ENCODE data around the gene CTNNBIP1. TPM values are rescaled to one million over a fixed set of nuclear protein-coding genes. Genes with fewer than 3 reads are reported as not detected.
"Not testable (repeated sequence)": the region's sequence is repeated elsewhere in the genome, so short reads cannot be mapped to it uniquely, and the experiment has no call there.

Gene CTNNBIP1
- total RNA-seq, 1 donor from 2014 or later = 48.7 TPM

DNA sequence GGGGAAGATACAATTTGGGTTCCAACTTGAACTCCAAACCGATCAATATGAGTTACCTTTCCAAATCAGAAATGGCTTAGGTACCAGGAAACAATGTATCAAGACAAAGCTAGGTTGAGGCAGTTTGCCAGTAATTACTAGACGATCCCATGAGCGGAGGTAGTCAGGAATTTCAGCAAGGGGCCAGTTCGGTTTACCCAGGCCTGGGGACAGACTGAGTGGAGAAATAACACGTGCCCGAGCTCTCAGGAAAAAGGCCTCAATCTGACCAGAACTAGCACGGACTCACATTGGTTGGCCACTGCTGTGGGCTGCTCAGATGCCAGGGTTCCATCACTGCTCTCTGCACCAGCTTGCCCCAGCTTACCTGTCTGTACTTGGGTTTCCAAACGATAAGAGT is 101.6 kb downstream of the CTNNBIP1 start:
- DNase-seq (ENCODE audit: low read depth, low spot score) = no peak

GRCh38 chr1:9807541-9807940 is 102.5 kb downstream of the CTNNBIP1 start:
- no peak for DNase-seq (ENCODE audit: low read depth, low spot score)

DNA sequence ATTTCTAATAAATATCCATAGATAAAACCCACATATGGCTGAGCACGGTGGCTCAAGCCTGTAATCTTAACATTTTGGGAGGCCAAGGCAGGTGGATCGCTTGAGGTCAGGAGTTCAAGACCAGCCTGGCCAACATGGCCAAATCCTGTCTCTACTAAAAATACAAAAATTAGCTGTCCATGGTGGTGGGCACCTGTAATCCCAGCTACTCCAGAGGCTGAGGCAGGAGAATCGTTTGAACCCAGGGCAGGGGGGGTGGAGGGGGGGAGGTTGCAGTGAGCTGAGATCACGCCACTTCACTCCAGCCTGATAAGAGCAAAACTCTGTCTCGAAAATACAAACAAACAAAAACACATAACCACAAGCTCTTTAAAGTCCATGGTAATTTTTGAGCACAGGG is 104.1 kb downstream of the CTNNBIP1 start:
- not testable (repeated sequence) for DNase-seq (ENCODE audit: low read depth, low spot score)

GRCh38 chr1:9805006-9805508 is 105.0 kb downstream of the CTNNBIP1 start:
- no peak for DNase-seq (ENCODE audit: low read depth, low spot score)

GRCh38 chr1:9803003-9803918 is 106.8 kb downstream of the CTNNBIP1 start:
- not testable (repeated sequence) for DNase-seq (ENCODE audit: low read depth, low spot score)

DNA sequence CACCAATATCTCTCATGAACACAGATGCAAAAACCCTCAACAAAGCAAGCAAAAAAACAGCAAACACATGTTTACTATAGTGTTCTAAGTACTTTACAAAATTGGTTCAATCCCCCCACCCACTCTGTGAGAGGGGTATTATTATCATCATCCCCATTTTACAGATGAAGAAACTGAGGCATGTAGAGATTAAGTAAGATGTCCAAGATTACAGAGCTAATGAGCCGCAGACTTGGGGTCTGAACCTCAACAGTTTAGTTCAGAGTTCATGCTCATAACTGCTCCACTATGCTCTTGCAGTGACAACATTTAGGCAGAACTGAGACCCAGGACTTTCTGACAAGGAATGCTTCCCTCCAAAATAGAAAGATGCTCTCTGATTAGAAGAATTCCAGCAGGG is 108.2 kb downstream of the CTNNBIP1 start:
- DNase-seq (ENCODE audit: low read depth, low spot score) = no peak

Other genes starting within 250 kb of the CTNNBIP1 start
- gene CLSTN1, start 86.3 kb downstream of the CTNNBIP1 start, total RNA-seq = 79.8 and 100 TPM in 2 replicates
- 23.7 and 31.6 TPM in 2 replicates for gene LZIC, start 33.1 kb upstream of the CTNNBIP1 start, total RNA-seq
- gene NMNAT1, start 33.2 kb upstream of the CTNNBIP1 start, total RNA-seq = 10.6 and 11.8 TPM in 2 replicates
- gene RBP7, start 87.0 kb upstream of the CTNNBIP1 start, total RNA-seq = 0.26 TPM in 1 of 2 replicates, not detected in the other
- gene UBE4B, start 122.7 kb upstream of the CTNNBIP1 start, total RNA-seq = 17.3 and 24.2 TPM in 2 replicates